ENCODE data around the gene TXLNA. TPM values are rescaled to one million over a fixed set of nuclear protein-coding genes. Genes with fewer than 3 reads are reported as not detected.
A peak's percentile ranks its signal among the peaks of the same experiment; 100 is the strongest.

Gene TXLNA
- polyA plus RNA-seq, 2 donors = 10.2 to 13.5 TPM

- no peaks in the 10 kb centered on the region for H3K9me3 ChIP-seq (ENCODE audit: control insufficient read depth in 2 of 2, insufficient read depth in 1 of 2, low read depth in 1 of 2, low read length in 1 of 2)
- WGBS, 2 donors = 7% methylated on average over 13 of the region's 13 CpGs
- no peaks in the 10 kb centered on the region for H3K27me3 ChIP-seq (ENCODE audit: control insufficient read depth in 1 of 2, insufficient read depth in 2 of 2, low read length in 2 of 2)
- H3K36me3 ChIP-seq (ENCODE audit: control insufficient read depth in 2 of 2, insufficient read depth in 2 of 2, low read length in 1 of 2) = peaks cover 0 to 18% of the 10 kb centered on the region in 2 donors
- H3K4me3 ChIP-seq (ENCODE audit: low read depth in 1 of 2, low read length in 2 of 2) = peak overlapping the region; percentile 85 to 92
- H3K4me1 ChIP-seq (ENCODE audit: control insufficient read depth in 2 of 2, insufficient read depth in 2 of 2, low read length in 1 of 2) = peaks cover 2 to 11% of the 10 kb centered on the region in 2 donors
- H3K27ac ChIP-seq (ENCODE audit: low read depth in 2 of 2, low read length in 1 of 2) = peak overlapping the region in 1 of 2 donors; percentile 88
These were observed 42.1 kb downstream of the TXLNA start for GRCh38 chr1:32221581-32221979.

GRCh38 chr1:32221980-32222755 lies 42.7 kb downstream of the TXLNA start, which contains the start of the genes EIF3I and TMEM234:
Gene EIF3I (plus strand): TSS chr1:32222407. CDS start chr1:32222442, 35 bp downstream.
Gene TMEM234 (minus strand): TSS chr1:32222353. CDS start chr1:32222322, 31 bp downstream.
- peak within 1 kb of the TSS; percentile 85 to 92 for H3K4me3 ChIP-seq (ENCODE audit: low read depth in 1 of 2, low read length in 2 of 2)
- WGBS, 2 donors = 0% methylated on average over 45 to 46 of the region's 46 CpGs
- H3K36me3 ChIP-seq (ENCODE audit: control insufficient read depth in 2 of 2, insufficient read depth in 2 of 2, low read length in 1 of 2) = peaks cover 0 to 13% of the 10 kb centered on the region in 2 donors
- H3K4me1 ChIP-seq (ENCODE audit: control insufficient read depth in 2 of 2, insufficient read depth in 2 of 2, low read length in 1 of 2) = peaks cover 2 to 11% of the 10 kb centered on the region in 2 donors
- H3K27ac ChIP-seq (ENCODE audit: low read depth in 2 of 2, low read length in 1 of 2) = peak within 1 kb of the TSS; percentile 87 to 93
- H3K27me3 ChIP-seq (ENCODE audit: control insufficient read depth in 1 of 2, insufficient read depth in 2 of 2, low read length in 2 of 2) = no peaks in the 10 kb centered on the region
- H3K9me3 ChIP-seq (ENCODE audit: control insufficient read depth in 2 of 2, insufficient read depth in 1 of 2, low read depth in 1 of 2, low read length in 1 of 2) = no peaks in the 10 kb centered on the region

GRCh38 chr1:32223683-32224082 lies 44.2 kb downstream of the TXLNA start:
- peaks cover 3 to 20% of the 10 kb centered on the region in 2 donors for H3K36me3 ChIP-seq (ENCODE audit: control insufficient read depth in 2 of 2, insufficient read depth in 2 of 2, low read length in 1 of 2)

GRCh38 chr1:32224285-32224684 lies 44.8 kb downstream of the TXLNA start:
- Histone ChIP-seq H3K4me3 (ENCODE audit: low read depth in 1 of 2, low read length in 2 of 2) (no peak overlapping the region), H3K36me3 (ENCODE audit: control insufficient read depth in 2 of 2, insufficient read depth in 2 of 2, low read length in 1 of 2) (peaks cover 6 to 23% of the 10 kb centered on the region in 2 donors), H3K4me1 (ENCODE audit: control insufficient read depth in 2 of 2, insufficient read depth in 2 of 2, low read length in 1 of 2) (peaks cover 2 to 11% of the 10 kb centered on the region in 2 donors), H3K27me3 (ENCODE audit: control insufficient read depth in 1 of 2, insufficient read depth in 2 of 2, low read length in 2 of 2) (no peaks in the 10 kb centered on the region), H3K9me3 (ENCODE audit: control insufficient read depth in 2 of 2, insufficient read depth in 1 of 2, low read depth in 1 of 2, low read length in 1 of 2) (no peaks in the 10 kb centered on the region), H3K27ac (ENCODE audit: low read depth in 2 of 2, low read length in 1 of 2) (no peak overlapping the region)
- 87% methylated on average over 4 of the region's 4 CpGs for WGBS, 2 donors

More at GRCh38 chr1:32223683-32224082, 44.2 kb downstream of the TXLNA start:
- H3K27ac ChIP-seq (ENCODE audit: low read depth in 2 of 2, low read length in 1 of 2) = peak overlapping the region in 1 of 2 donors; percentile 15
- H3K9me3 ChIP-seq (ENCODE audit: control insufficient read depth in 2 of 2, insufficient read depth in 1 of 2, low read depth in 1 of 2, low read length in 1 of 2) = no peaks in the 10 kb centered on the region
- no peaks in the 10 kb centered on the region for H3K27me3 ChIP-seq (ENCODE audit: control insufficient read depth in 1 of 2, insufficient read depth in 2 of 2, low read length in 2 of 2)
- H3K4me1 ChIP-seq (ENCODE audit: control insufficient read depth in 2 of 2, insufficient read depth in 2 of 2, low read length in 1 of 2) = peaks cover 2 to 11% of the 10 kb centered on the region in 2 donors
- WGBS, 2 donors = 72 to 74% methylated on average over 3 of the region's 3 CpGs
- H3K4me3 ChIP-seq (ENCODE audit: low read depth in 1 of 2, low read length in 2 of 2) = no peak overlapping the region

GRCh38 chr1:32228771-32229170 lies 49.3 kb downstream of the TXLNA start:
- no peak overlapping the region for H3K4me3 ChIP-seq (ENCODE audit: low read depth in 1 of 2, low read length in 2 of 2)
- no peaks in the 10 kb centered on the region for H3K27me3 ChIP-seq (ENCODE audit: control insufficient read depth in 1 of 2, insufficient read depth in 2 of 2, low read length in 2 of 2)
- H3K9me3 ChIP-seq (ENCODE audit: control insufficient read depth in 2 of 2, insufficient read depth in 1 of 2, low read depth in 1 of 2, low read length in 1 of 2) = no peaks in the 10 kb centered on the region
- H3K4me1 ChIP-seq (ENCODE audit: control insufficient read depth in 2 of 2, insufficient read depth in 2 of 2, low read length in 1 of 2) = no peaks in the 10 kb centered on the region
- 78 to 88% methylated on average over 3 of the region's 3 CpGs for WGBS, 2 donors
- H3K27ac ChIP-seq (ENCODE audit: low read depth in 2 of 2, low read length in 1 of 2) = no peak overlapping the region
- peaks cover 11 to 31% of the 10 kb centered on the region in 2 donors for H3K36me3 ChIP-seq (ENCODE audit: control insufficient read depth in 2 of 2, insufficient read depth in 2 of 2, low read length in 1 of 2)

- H3K4me1 ChIP-seq (ENCODE audit: control insufficient read depth in 2 of 2, insufficient read depth in 2 of 2, low read length in 1 of 2) = peaks cover 0 to 2% of the 10 kb centered on the region in 2 donors
- WGBS, 2 donors = 85 to 87% methylated on average over 5 of the region's 5 CpGs
- peaks cover 11 to 25% of the 10 kb centered on the region in 2 donors for H3K36me3 ChIP-seq (ENCODE audit: control insufficient read depth in 2 of 2, insufficient read depth in 2 of 2, low read length in 1 of 2)
These were observed 52.5 kb downstream of the TXLNA start for GRCh38 chr1:32231843-32232432.

GRCh38 chr1:32232558-32233304 lies 53.3 kb downstream of the TXLNA start:
- H3K36me3 ChIP-seq (ENCODE audit: control insufficient read depth in 2 of 2, insufficient read depth in 2 of 2, low read length in 1 of 2) = peaks cover 11 to 25% of the 10 kb centered on the region in 2 donors
- H3K27me3 ChIP-seq (ENCODE audit: control insufficient read depth in 1 of 2, insufficient read depth in 2 of 2, low read length in 2 of 2) = no peaks in the 10 kb centered on the region
- H3K27ac ChIP-seq (ENCODE audit: low read depth in 2 of 2, low read length in 1 of 2) = no peak overlapping the region
- no peaks in the 10 kb centered on the region for H3K9me3 ChIP-seq (ENCODE audit: control insufficient read depth in 2 of 2, insufficient read depth in 1 of 2, low read depth in 1 of 2, low read length in 1 of 2)
- H3K4me3 ChIP-seq (ENCODE audit: low read depth in 1 of 2, low read length in 2 of 2) = no peak overlapping the region
- peaks cover 0 to 2% of the 10 kb centered on the region in 2 donors for H3K4me1 ChIP-seq (ENCODE audit: control insufficient read depth in 2 of 2, insufficient read depth in 2 of 2, low read length in 1 of 2)
- WGBS, 2 donors = 74 to 82% methylated on average over 8 of the region's 8 CpGs

More at GRCh38 chr1:32231843-32232432, 52.5 kb downstream of the TXLNA start:
- H3K27ac ChIP-seq (ENCODE audit: low read depth in 2 of 2, low read length in 1 of 2) = no peak overlapping the region
- no peak overlapping the region for H3K4me3 ChIP-seq (ENCODE audit: low read depth in 1 of 2, low read length in 2 of 2)
- no peaks in the 10 kb centered on the region for H3K9me3 ChIP-seq (ENCODE audit: control insufficient read depth in 2 of 2, insufficient read depth in 1 of 2, low read depth in 1 of 2, low read length in 1 of 2)
- no peaks in the 10 kb centered on the region for H3K27me3 ChIP-seq (ENCODE audit: control insufficient read depth in 1 of 2, insufficient read depth in 2 of 2, low read length in 2 of 2)

GRCh38 chr1:32234792-32235191 lies 55.3 kb downstream of the TXLNA start:
- H3K36me3 ChIP-seq (ENCODE audit: control insufficient read depth in 2 of 2, insufficient read depth in 2 of 2, low read length in 1 of 2) = peaks cover 5 to 13% of the 10 kb centered on the region in 2 donors
- WGBS, 2 donors = 87 to 88% methylated on average over 7 of the region's 7 CpGs
- no peak overlapping the region for H3K27ac ChIP-seq (ENCODE audit: low read depth in 2 of 2, low read length in 1 of 2)
- peaks cover 0 to 3% of the 10 kb centered on the region in 2 donors for H3K4me1 ChIP-seq (ENCODE audit: control insufficient read depth in 2 of 2, insufficient read depth in 2 of 2, low read length in 1 of 2)
- no peak overlapping the region for H3K4me3 ChIP-seq (ENCODE audit: low read depth in 1 of 2, low read length in 2 of 2)
- no peaks in the 10 kb centered on the region for H3K27me3 ChIP-seq (ENCODE audit: control insufficient read depth in 1 of 2, insufficient read depth in 2 of 2, low read length in 2 of 2)
- no peaks in the 10 kb centered on the region for H3K9me3 ChIP-seq (ENCODE audit: control insufficient read depth in 2 of 2, insufficient read depth in 1 of 2, low read depth in 1 of 2, low read length in 1 of 2)

GRCh38 chr1:32239337-32239736 lies 59.9 kb downstream of the TXLNA start:
- peaks cover 0 to 1% of the 10 kb centered on the region in 2 donors for H3K36me3 ChIP-seq (ENCODE audit: control insufficient read depth in 2 of 2, insufficient read depth in 2 of 2, low read length in 1 of 2)
- H3K4me1 ChIP-seq (ENCODE audit: control insufficient read depth in 2 of 2, insufficient read depth in 2 of 2, low read length in 1 of 2) = peaks cover 6 to 9% of the 10 kb centered on the region in 2 donors
- no peak overlapping the region for H3K27ac ChIP-seq (ENCODE audit: low read depth in 2 of 2, low read length in 1 of 2)
- 39 to 53% methylated on average over 4 of the region's 4 CpGs for WGBS, 2 donors
- H3K27me3 ChIP-seq (ENCODE audit: control insufficient read depth in 1 of 2, insufficient read depth in 2 of 2, low read length in 2 of 2) = no peaks in the 10 kb centered on the region
- no peaks in the 10 kb centered on the region for H3K9me3 ChIP-seq (ENCODE audit: control insufficient read depth in 2 of 2, insufficient read depth in 1 of 2, low read depth in 1 of 2, low read length in 1 of 2)
- H3K4me3 ChIP-seq (ENCODE audit: low read depth in 1 of 2, low read length in 2 of 2) = no peak overlapping the region

Data from esophagus (tissue), 2 donors.